Psoas muscle (tissue), 8 donors: Measurements from ENCODE around the gene TMEM231. TPM values are rescaled to one million over a fixed set of nuclear protein-coding genes. Genes with fewer than 3 reads are reported as not detected.
"Not testable (repeated sequence)": the region's sequence is repeated elsewhere in the genome, so short reads cannot be mapped to it uniquely, and the experiment has no call there.

Experiments
- ATAC-seq, 4 donors: fragments of 200-7000 bp; cut with Tn5 transposase; one replicate each; pipeline ENCODE4 v1.9.1; 2020; ENCODE audit warnings: moderate library complexity in 3 of 4, mild to moderate bottlenecking in 2 of 4
- DNase-seq, 2 donors: peaks; one replicate each; pipeline ENCODE4 v3.0.0-alpha.2; 2020
- H3K27ac ChIP-seq: fragments of 200-600 bp; one replicate; pipeline ENCODE4 v1.8.0; 2022
- H3K27me3 ChIP-seq, 3 donors: fragments of 200-600 bp in 1 of 3; one replicate each; pipeline versions ENCODE4 v1.6.1 to v1.8.0; 2013 to 2022; ENCODE audit warnings: low read length in 2 of 3, mild to moderate bottlenecking in 2 of 3, moderate library complexity in 1 of 3; ENCODE audit not compliant: insufficient read depth in 3 of 3
- H3K36me3 ChIP-seq, 2 donors: fragments of 200-600 bp in 1 of 2; one replicate each; pipeline versions ENCODE4 v1.6.1 to v1.8.0; 2013 to 2022; ENCODE audit warnings: low read depth in 1 of 2, mild to moderate bottlenecking in 1 of 2, moderate library complexity in 1 of 2; ENCODE audit not compliant: insufficient read depth in 1 of 2
- H3K4me1 ChIP-seq: fragments of 200-600 bp; one replicate; pipeline ENCODE4 v1.8.0; 2022
- H3K4me3 ChIP-seq: fragments of 200-600 bp; one replicate; pipeline ENCODE4 v1.8.0; 2022; ENCODE audit warnings: mild to moderate bottlenecking
- H3K9me3 ChIP-seq: fragments of 200-600 bp; one replicate; pipeline ENCODE4 v1.8.0; 2022
- WGBS, 3 donors: extraction: QIAGEN DNeasy Blood & Tissue Kit; methylation state at CpG; one replicate each; pipeline versions ENCODE4 v1.1.6 to v1.1.7; 2013; 5-methylcytosine and 5-hydroxymethylcytosine counted together
- intact Hi-C, 2 donors: fragments of 100-400 bp; cut with DNase I; formaldehyde crosslinking; loops; one replicate each; pipeline versions ENCODE4 v1.11.0 to v1.14.2; 2022
- polyA plus RNA-seq, 3 donors: library from polyadenylated mRNA; stranded (reverse); fragments of 200-250 nt; gene quantifications; one replicate each; pipeline ENCODE4 v1.2.3, GENCODE V29; 2013
- total RNA-seq, 4 donors: library from RNA; stranded (reverse); fragmentation: NEBNext Ultra II Directional in 2 of 4; extraction: Animal tissue kit (Norgen Biotek cat#: 25700) in 2 of 4; gene quantifications; one replicate each; pipeline versions ENCODE4 v1.2.1 to v1.2.4, GENCODE V29; 2021 to 2023
- TF ChIP-seq, protein P1 (sequence below): fragments of 200-600 bp; IDR thresholded peaks from one replicate; pipeline ENCODE4 v1.8.0; 2022; ENCODE audit warnings: antibody characterized with exemption
- donor health status: healthy with polysubstance abuse.
- donor health status: DM: no; HTN: no; CAD: no; lungs with moderate emphysema.
- donor health status: Bipolar disorder and iron deficiency.
- donor health status: healthy.
- donor health status: DM: yes; HTN: yes; CAD: no.
- donor health status: DM: no; HTN: no; CAD: no.
- donor health status: DM: no; HTN: no; CAD: no.
- donor health status: DM: yes; HTN: yes; CAD: no.

The TMEM231 gene
- total and polyA plus RNA-seq, 7 donors, result 1.8 to 4.2 (median 2.4) TPM

DNA sequence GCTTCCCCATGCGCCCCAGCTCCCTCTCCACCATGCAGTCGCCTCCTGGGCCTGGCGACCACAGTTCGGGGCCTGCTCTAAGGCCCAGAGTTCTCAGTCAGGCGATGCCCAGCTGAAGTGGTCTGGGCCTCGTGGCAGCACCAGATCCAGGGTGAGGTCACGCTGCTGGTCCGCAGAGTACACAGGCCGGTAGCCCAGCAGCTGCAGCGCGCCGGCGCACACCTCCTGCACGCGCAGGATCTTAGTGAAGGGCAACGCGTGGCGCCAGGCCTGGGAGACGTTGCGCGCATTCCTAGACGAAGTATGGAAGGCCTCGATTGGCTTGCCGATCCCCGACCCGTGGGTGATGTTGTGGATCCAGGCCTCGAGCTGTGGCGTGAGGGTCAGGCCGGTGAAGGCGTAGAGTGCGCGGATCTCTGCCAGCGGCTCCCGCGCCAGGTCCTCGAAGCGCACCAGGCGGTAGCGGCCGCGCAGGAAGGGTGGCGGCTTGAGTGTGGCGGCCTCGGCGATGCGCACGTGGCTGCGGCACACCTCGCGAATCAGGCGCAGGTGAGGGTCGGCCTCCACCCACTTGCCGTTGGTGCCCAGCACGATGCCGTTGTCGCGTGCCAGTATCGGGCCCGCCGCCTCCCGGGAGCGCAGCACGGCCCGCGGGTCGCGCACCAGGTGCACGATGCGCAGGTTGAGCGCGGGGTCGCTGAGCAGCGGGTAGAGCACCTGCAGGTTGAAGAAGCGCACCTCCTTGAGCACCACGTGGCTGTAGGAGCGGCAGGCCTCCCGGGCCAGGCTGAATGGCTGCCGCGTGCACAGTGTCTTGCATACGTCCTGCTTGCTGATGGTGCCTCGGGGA is 26.8 kb downstream of the TMEM231 start:
- H3K4me3 ChIP-seq, result no peak overlapping the region

DNA sequence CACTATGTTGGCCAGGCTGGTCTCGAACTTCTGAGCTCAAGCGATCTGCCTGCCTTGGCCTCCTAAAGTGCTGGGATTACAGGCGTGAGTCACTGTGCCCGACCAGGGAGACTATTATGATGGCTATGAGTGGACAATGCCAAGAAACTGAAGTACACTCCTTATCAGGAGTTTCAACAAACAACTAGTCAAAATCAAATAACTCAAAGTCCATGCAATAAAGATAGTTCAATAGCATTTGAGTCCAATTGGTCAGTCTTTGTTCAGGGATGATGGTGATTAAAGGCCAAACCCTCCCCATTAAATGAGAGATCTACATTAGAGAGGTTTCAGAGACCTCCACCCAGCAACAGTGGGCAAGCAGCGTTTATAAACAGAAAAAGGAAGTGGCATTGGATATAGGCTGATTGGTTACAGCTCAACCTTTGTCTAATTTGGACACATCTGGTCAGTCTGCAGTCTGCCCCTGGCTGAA is 28.2 kb downstream of the TMEM231 start:
- no peak for ATAC-seq
- intact Hi-C loops, result no loop called here
- H3K27me3 ChIP-seq, result no peaks in the 10 kb centered on the region

More for the DNA sequence above, 26.8 kb downstream of the TMEM231 start:
- ATAC-seq (no peak), DNase-seq (no peak)
- H3K27me3 ChIP-seq, result no peaks in the 10 kb centered on the region
- H3K36me3 ChIP-seq, result no peaks in the 10 kb centered on the region
- H3K4me1 ChIP-seq, result no peaks in the 10 kb centered on the region
- no peaks in the 10 kb centered on the region for H3K9me3 ChIP-seq
- intact Hi-C loops, result no loop called here
- TF ChIP-seq, protein P1, sequence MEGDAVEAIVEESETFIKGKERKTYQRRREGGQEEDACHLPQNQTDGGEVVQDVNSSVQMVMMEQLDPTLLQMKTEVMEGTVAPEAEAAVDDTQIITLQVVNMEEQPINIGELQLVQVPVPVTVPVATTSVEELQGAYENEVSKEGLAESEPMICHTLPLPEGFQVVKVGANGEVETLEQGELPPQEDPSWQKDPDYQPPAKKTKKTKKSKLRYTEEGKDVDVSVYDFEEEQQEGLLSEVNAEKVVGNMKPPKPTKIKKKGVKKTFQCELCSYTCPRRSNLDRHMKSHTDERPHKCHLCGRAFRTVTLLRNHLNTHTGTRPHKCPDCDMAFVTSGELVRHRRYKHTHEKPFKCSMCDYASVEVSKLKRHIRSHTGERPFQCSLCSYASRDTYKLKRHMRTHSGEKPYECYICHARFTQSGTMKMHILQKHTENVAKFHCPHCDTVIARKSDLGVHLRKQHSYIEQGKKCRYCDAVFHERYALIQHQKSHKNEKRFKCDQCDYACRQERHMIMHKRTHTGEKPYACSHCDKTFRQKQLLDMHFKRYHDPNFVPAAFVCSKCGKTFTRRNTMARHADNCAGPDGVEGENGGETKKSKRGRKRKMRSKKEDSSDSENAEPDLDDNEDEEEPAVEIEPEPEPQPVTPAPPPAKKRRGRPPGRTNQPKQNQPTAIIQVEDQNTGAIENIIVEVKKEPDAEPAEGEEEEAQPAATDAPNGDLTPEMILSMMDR, result no peak
- WGBS, 3 donors, result 90 to 95% (median 92%) methylated on average over 80 to 81 of the region's 81 CpGs
- H3K27ac ChIP-seq, result no peak overlapping the region

DNA sequence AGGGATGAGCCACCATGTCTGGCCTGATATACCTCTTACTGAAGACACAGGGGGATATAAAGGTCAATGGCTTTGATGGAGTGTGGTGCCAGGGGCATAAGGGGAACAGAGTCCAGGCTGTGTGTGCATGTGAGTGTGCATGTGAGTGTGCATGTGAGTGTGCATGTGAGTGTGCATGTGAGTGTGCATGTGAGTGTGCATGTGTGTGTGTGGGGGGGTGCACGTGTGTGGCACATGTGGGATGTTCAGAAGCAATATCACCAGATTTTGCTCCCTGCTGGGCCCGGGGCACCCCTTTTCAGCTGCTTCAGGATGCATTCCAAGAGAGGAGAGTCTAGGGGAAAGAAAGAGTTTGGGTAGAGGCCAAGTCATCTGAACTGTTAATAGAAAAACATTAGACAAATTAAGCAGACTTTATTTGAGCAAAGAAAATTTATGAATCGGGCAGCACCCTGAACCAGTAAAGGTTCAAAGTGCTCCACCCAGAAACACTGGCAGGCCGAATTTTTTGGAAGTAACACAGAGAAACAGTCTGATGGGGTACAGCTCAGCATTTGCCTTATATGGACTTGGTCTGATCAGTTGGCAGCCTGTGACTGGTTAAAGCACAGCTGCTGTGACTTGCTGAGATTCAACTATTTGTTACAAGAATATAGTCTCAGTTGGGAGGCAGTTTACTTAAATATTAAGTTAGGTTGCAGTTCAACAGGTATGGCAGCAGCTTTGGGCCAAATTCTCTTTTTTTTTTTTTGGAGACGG is 29.8 kb downstream of the TMEM231 start:
- intact Hi-C loops, result no loop called here
- TF ChIP-seq, protein P1, result no peak
- Histone ChIP-seq H3K27ac (no peak overlapping the region), H3K36me3 (no peaks in the 10 kb centered on the region), H3K9me3 (no peaks in the 10 kb centered on the region), H3K4me3 (no peak overlapping the region), H3K27me3 (no peaks in the 10 kb centered on the region), H3K4me1 (no peaks in the 10 kb centered on the region)
- DNase-seq, result no peak
- WGBS, 3 donors, result 87 to 95% (median 87%) methylated on average over 5 of the region's 5 CpGs
- no peak for ATAC-seq

More for the DNA sequence above, 28.2 kb downstream of the TMEM231 start:
- Histone ChIP-seq H3K9me3 (no peaks in the 10 kb centered on the region), H3K27ac (no peak overlapping the region), H3K4me1 (no peaks in the 10 kb centered on the region), H3K36me3 (no peaks in the 10 kb centered on the region), H3K4me3 (no peak overlapping the region)
- TF ChIP-seq, protein P1, result no peak
- DNase-seq, result no peak
- 80 to 87% (median 84%) methylated on average over 5 of the region's 5 CpGs for WGBS, 3 donors

DNA sequence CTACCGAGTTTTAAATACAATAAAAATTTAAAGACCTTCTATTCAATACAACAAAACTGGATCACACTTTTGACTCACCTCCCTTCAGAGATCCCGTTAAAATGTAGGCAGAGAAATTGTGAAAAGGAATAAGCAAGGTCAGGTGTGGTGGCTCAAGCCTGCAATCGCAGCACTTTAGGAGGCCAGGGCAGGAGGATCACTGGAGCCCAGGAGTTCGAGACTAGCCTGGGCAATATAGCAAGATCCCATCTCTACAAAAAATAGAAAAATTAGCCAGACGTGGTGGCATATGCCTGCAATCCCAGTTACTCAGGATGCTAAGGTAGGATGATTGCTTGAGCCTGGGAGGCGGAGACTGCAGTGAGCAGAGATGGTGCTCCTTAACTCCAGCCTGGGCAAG is 36.9 kb downstream of the TMEM231 start:
- Histone ChIP-seq H3K27me3 (no peaks in the 10 kb centered on the region), H3K9me3 (no peaks in the 10 kb centered on the region), H3K4me3 (no peak overlapping the region), H3K36me3 (no peaks in the 10 kb centered on the region), H3K4me1 (no peaks in the 10 kb centered on the region), H3K27ac (no peak overlapping the region)
- TF ChIP-seq, protein P1, result no peak
- ATAC-seq (no peak), DNase-seq (no peak)
- 90 to 93% (median 92%) methylated on average over 6 of the region's 6 CpGs for WGBS, 3 donors
- intact Hi-C loops, result loop anchor here (2.0 to 5.0 kb wide), 2 partner anchors 48 kb away; partner anchors contain the start of gene GABARAPL2 (in 1 of the 2)

DNA sequence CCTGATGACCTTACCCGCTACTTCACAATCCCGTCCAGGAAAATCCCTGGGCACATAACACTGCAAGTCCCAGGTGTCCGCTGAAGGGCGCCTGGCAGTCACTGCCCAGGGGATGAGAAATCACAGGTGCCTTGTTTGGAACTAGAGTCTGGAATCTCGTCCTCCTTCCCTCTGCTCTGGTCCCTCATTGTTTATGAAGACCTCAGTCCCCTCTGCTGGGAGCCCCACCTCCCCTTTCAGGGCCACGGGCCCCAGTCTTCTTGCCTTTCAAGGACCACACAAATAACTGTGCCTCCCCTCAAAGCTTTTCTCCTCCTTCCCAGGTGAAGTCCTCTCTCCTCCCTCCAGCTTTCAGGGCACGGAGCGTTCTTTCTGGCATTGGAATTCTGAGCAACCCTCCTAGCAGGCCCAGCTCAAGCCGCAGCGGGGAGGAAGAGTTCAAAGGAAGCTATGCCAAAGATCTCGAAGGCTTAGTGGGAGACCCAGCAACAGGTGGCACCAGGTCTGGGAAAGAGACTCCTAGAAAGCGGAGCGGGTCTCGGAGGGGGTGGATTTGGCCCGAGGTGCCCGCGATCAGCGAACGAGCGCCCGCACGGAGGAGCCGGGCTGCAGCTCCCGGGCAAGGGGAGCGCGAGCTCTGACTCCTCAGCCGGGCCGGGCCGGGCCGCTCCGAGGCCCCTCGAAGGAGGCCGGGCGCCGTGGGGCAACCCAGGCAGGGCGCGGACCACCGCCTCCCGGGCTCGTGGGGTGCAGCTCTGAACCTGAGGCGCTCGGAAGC is 39.7 kb downstream of the TMEM231 start:
- Histone ChIP-seq H3K4me3 (peak overlapping the region; percentile 99), H3K27ac (peak overlapping the region; percentile 98)
- not testable (repeated sequence) for H3K4me1 ChIP-seq, H3K27me3 ChIP-seq, H3K9me3 ChIP-seq, H3K36me3 ChIP-seq
- intact Hi-C loops, result loop anchor here in 1 of 2 donors (2.0 to 5.0 kb wide), 2 partner anchors 44 to 51 kb away; partner anchors contain the start of gene GABARAPL2
- DNase-seq (peak; percentile 35 to 68), ATAC-seq (peak; percentile 32 to 64 (median 55))
- WGBS, 3 donors, result 6% methylated on average over 28 to 42 of the region's 42 CpGs
